Fibroblast of lung (primary cell): ENCODE measurements around the gene GNAO1. TPM values are rescaled to one million over a fixed set of nuclear protein-coding genes. Genes with fewer than 3 reads are reported as not detected.

ENCODE experiments used
- DNase-seq, 2 donors: peaks; one replicate each; pipeline versions ENCODE4 v3.0.0 to v3.0.0-alpha.2; 2010; ENCODE audit warnings: low read depth in 2 of 2
- H2AFZ ChIP-seq: 2 replicates; pipeline ENCODE4 v1.5.1; 2012; ENCODE audit warnings: low read length, control low read depth, inconsistent platforms
- H3K27ac ChIP-seq: 2 replicates; pipeline ENCODE4 v1.5.1; 2011; ENCODE audit warnings: low read length, control low read depth; ENCODE audit not compliant: insufficient read depth
- H3K27me3 ChIP-seq: 2 replicates; pipeline ENCODE4 v1.5.1; 2011; ENCODE audit warnings: mild to moderate bottlenecking, low read length; ENCODE audit not compliant: control insufficient read depth, insufficient read depth
- H3K36me3 ChIP-seq: 2 replicates; pipeline ENCODE4 v1.5.1; 2011; ENCODE audit warnings: low read length; ENCODE audit not compliant: control insufficient read depth, insufficient read depth
- H3K4me1 ChIP-seq: 2 replicates; pipeline ENCODE4 v1.5.1; 2011; ENCODE audit warnings: low read length; ENCODE audit not compliant: control insufficient read depth, insufficient read depth; ENCODE audit errors: extremely low read depth
- H3K4me2 ChIP-seq: 2 replicates; pipeline ENCODE4 v1.5.1; 2011; ENCODE audit warnings: low read length, control low read depth; ENCODE audit not compliant: insufficient read depth; ENCODE audit errors: extremely low read depth
- H3K4me3 ChIP-seq, 4 experiments: fragments of 200-600 bp in 1 of 4; sonication (generic) in 1 of 4; replicated peaks in 1 of 4; 2 replicates each; pipeline ENCODE4 v1.5.1; 2011 to 2016; ENCODE audit warnings: low read length in 4 of 4, low read depth in 3 of 4, mild to moderate bottlenecking in 3 of 4, control low read depth in 2 of 4, inconsistent platforms in 1 of 4, mixed read lengths in 1 of 4; ENCODE audit not compliant: insufficient read depth in 1 of 4; ENCODE audit errors: control extremely low read depth in 1 of 4
- H3K79me2 ChIP-seq: 2 replicates; pipeline ENCODE4 v1.5.1; 2012; ENCODE audit warnings: mild to moderate bottlenecking, low read length, inconsistent platforms; ENCODE audit not compliant: control insufficient read depth, insufficient read depth
- H3K9ac ChIP-seq: 2 replicates; pipeline ENCODE4 v1.5.1; 2011; ENCODE audit warnings: mild to moderate bottlenecking, low read length, control low read depth; ENCODE audit not compliant: insufficient read depth
- H3K9me3 ChIP-seq: 2 replicates; pipeline ENCODE4 v1.5.1; 2012; ENCODE audit warnings: low read depth, low read length; ENCODE audit not compliant: control insufficient read depth, insufficient read depth
- H4K20me1 ChIP-seq: 2 replicates; pipeline ENCODE4 v1.5.1; 2011; ENCODE audit warnings: low read length; ENCODE audit not compliant: control insufficient read depth, insufficient read depth; ENCODE audit errors: extremely low read depth
- EZH2 ChIP-seq: IDR thresholded peaks from 2 replicates; pipeline ENCODE4 v1.5.1; 2012; ENCODE audit warnings: low read length, control low read depth, mild to moderate bottlenecking; ENCODE audit errors: missing control alignments
- polyA plus RNA-seq, 2 donors: library from polyadenylated mRNA; depleted of rRNA in 1 of 2; stranded (reverse) in 1 of 2; unstranded in 1 of 2; fragments of >200 nt; gene quantifications; 2 replicates each; pipeline ENCODE4 v1.2.1, GENCODE V29; 2011 to 2012; ENCODE audit warnings: missing spikeins in 1 of 2
- total RNA-seq: library from RNA; depleted of rRNA; stranded (reverse); fragments of >200 nt; gene quantifications from 2 replicates; pipeline ENCODE4 v1.2.1, GENCODE V29; 2014
- TF ChIP-seq, protein P1 (sequence below), 2 donors: IDR thresholded peaks in 1 of 2; conservative IDR thresholded peaks in 1 of 2; 1 replicate in 1 of 2; 2 replicates in 1 of 2; pipeline ENCODE4 v1.5.1; 2011 to 2012; ENCODE audit warnings: low read length in 2 of 2, control low read depth in 1 of 2, inconsistent platforms in 1 of 2, low read depth in 1 of 2, mild to moderate bottlenecking in 1 of 2

Gene GNAO1
- total and polyA plus RNA-seq, 2 donors (not counting 1 experiment from before 2014, with no cell fraction given), result 0.14 to 0.17 TPM

DNA sequence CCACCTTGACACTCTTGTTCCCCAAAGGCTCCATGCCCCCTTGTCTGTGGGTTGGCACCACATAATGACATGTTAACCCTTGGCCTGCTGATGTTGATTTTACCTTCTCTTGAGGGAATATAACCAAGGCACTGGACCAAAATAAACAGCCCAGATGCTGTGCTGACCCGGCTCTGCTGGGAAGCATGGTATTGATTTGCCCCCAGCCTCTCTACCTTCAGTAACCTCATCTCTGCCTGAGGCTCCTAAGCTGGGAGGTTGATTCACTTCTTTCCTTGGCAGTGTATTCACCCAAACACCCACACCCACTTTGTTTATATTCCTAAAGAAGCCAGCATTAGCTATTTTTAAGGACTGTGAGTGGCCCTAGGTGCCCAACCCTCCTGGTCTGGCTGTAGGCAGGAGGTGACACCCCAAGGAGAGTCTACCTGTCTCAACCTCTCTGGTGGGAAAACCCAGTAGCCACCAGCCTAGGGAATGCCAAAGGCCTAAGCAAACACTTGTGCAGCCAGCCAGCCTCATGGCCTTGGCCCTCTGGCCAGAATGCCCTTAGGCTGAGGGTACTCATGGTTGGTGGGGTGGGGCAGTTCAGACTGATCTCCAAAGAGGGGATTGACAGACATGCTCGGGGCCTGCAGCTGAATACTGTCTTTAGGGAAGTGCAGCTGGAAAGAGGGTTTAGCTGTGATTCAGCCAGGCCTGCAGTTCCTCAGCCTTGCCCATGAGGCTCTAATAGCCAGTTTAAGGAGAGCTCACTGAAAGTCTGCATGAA is 42.7 kb downstream of the GNAO1 start:
- Histone ChIP-seq H3K4me1 (no peaks in the 10 kb centered on the region), H3K9ac (no peak overlapping the region), H3K4me3 (no peak overlapping the region), H3K4me2 (no peak overlapping the region), H3K79me2 (no peaks in the 10 kb centered on the region), H3K27ac (no peak overlapping the region), H3K36me3 (no peaks in the 10 kb centered on the region), H2AFZ (no peak overlapping the region), H3K27me3 (no peaks in the 10 kb centered on the region), H3K9me3 (no peaks in the 10 kb centered on the region), H4K20me1 (no peaks in the 10 kb centered on the region)
- no peak for DNase-seq
- TF ChIP-seq, protein P1, sequence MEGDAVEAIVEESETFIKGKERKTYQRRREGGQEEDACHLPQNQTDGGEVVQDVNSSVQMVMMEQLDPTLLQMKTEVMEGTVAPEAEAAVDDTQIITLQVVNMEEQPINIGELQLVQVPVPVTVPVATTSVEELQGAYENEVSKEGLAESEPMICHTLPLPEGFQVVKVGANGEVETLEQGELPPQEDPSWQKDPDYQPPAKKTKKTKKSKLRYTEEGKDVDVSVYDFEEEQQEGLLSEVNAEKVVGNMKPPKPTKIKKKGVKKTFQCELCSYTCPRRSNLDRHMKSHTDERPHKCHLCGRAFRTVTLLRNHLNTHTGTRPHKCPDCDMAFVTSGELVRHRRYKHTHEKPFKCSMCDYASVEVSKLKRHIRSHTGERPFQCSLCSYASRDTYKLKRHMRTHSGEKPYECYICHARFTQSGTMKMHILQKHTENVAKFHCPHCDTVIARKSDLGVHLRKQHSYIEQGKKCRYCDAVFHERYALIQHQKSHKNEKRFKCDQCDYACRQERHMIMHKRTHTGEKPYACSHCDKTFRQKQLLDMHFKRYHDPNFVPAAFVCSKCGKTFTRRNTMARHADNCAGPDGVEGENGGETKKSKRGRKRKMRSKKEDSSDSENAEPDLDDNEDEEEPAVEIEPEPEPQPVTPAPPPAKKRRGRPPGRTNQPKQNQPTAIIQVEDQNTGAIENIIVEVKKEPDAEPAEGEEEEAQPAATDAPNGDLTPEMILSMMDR (conservative IDR thresholded peaks at IDR 0.05 in 1 of 2, IDR thresholded peaks at IDR 0.05 in 1 of 2; ENCODE audit: low read depth in 1 of 2, low read length in 2 of 2), result no peak
- TF ChIP-seq EZH2, result no peak

DNA sequence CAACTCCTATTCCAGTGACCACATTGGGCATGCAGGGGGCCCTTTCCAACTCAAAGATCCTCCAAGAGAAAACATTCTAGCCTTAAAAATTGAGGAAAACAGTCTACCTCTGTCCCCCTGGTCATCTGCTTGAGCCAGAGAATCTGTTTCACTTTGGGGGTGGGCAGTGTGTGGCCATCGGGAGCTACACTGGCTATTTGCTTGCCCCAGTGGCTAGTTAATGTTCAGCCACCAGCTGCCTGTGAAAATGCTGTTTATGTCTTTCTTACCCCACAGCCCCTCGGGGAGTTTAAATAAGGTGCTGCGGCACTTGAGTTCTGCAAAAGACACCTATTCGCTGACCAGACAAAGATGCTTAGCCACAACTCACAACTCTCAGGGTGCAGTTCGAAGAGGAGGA is 43.4 kb downstream of the GNAO1 start:
- Histone ChIP-seq H2AFZ (no peak overlapping the region), H3K9me3 (no peaks in the 10 kb centered on the region), H3K36me3 (no peaks in the 10 kb centered on the region), H3K27me3 (no peaks in the 10 kb centered on the region), H3K4me1 (no peaks in the 10 kb centered on the region), H3K79me2 (no peaks in the 10 kb centered on the region), H3K9ac (no peak overlapping the region), H3K27ac (no peak overlapping the region), H3K4me2 (no peak overlapping the region), H3K4me3 (no peak overlapping the region), H4K20me1 (no peaks in the 10 kb centered on the region)
- TF ChIP-seq EZH2, result no peak
- TF ChIP-seq, protein P1 (conservative IDR thresholded peaks at IDR 0.05 in 1 of 2, IDR thresholded peaks at IDR 0.05 in 1 of 2; ENCODE audit: low read depth in 1 of 2, low read length in 2 of 2), result no peak
- no peak for DNase-seq

GRCh38 chr16:56237451-56237930 is 46.2 kb downstream of the GNAO1 start:
- H3K27me3 ChIP-seq, result no peaks in the 10 kb centered on the region
- H4K20me1 ChIP-seq, result no peaks in the 10 kb centered on the region
- no peaks in the 10 kb centered on the region for H3K79me2 ChIP-seq
- H3K4me3 ChIP-seq, result no peak overlapping the region
- no peaks in the 10 kb centered on the region for H3K4me1 ChIP-seq
- H3K36me3 ChIP-seq, result no peaks in the 10 kb centered on the region
- H3K9ac ChIP-seq, result no peak overlapping the region
- H2AFZ ChIP-seq, result no peak overlapping the region
- no peaks in the 10 kb centered on the region for H3K9me3 ChIP-seq
- no peak overlapping the region for H3K27ac ChIP-seq
- H3K4me2 ChIP-seq, result no peak overlapping the region
- no peak for TF ChIP-seq EZH2
- TF ChIP-seq, protein P1 (conservative IDR thresholded peaks at IDR 0.05 in 1 of 2, IDR thresholded peaks at IDR 0.05 in 1 of 2; ENCODE audit: low read depth in 1 of 2, low read length in 2 of 2), result no peak
- DNase-seq, result peak in 1 of 2 donors; percentile 3
